ENCODE measurements around the gene SPON1.
"Not testable (repeated sequence)": the region's sequence is repeated elsewhere in the genome, so short reads cannot be mapped to it uniquely, and the experiment has no call there.

Gene SPON1

DNA sequence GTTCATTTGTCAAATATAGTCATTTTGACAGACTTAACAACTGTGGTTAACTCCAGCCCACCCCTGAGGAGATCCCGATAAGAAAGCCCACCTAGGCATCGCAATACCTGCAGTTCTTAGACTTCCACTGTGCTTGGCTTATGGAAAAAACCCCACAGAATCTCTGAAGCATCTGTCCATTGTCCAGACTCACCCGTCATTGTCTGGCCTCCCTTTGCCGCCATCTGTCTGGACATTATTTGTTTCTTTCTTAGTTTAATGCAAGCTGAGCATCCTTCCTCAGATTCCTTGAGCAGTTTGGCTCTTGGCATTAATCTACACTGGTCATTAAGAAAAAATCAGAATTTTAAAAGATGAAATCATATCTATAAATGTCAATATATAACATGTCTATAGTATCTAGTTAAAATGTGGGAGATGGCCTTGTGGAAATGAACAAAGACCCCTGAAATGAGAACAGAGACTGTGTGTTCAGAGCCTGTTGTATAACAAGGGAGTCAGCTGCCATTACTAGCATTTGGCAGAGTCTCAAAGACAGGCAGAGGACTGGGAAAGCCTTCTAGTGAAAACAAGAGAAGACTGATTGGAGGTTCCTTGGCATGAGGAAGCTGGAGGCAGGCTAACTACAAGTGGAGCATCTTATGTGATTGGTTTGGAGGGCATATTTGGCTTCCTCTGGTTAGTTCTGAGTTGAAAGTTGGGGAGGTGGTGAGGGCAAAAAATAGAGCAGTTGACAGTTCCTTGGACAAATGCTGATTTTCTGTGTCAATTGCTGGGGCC is 80.4 kb downstream of the SPON1 start:
- DNase-seq, result no peak

- no peak for DNase-seq
Measured at GRCh38 chr11:14044916-14045315, 82.4 kb downstream of the SPON1 start.

- DNase-seq, result no peak
Measured at GRCh38 chr11:14045417-14045816, 82.9 kb downstream of the SPON1 start.

DNA sequence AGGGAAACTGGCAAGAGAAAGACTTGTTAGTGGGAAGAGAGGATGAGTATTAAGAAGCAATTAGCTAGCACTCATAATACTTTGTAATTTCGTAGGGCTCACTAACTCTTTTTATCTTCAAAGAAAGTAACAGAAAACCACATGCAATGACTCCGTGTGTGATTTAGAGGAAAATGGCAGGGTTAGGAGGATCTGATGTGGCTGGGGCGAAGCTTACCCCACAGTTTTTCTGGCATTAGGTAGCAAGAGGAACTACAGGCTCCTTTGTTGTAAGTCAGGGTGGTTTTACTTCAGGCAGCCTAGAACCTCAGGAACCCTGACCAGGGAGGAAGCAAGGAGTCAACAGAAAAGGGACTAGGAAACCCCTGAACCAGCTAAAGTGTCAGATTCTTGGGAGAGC is 89.7 kb downstream of the SPON1 start:
- no peak for DNase-seq

DNA sequence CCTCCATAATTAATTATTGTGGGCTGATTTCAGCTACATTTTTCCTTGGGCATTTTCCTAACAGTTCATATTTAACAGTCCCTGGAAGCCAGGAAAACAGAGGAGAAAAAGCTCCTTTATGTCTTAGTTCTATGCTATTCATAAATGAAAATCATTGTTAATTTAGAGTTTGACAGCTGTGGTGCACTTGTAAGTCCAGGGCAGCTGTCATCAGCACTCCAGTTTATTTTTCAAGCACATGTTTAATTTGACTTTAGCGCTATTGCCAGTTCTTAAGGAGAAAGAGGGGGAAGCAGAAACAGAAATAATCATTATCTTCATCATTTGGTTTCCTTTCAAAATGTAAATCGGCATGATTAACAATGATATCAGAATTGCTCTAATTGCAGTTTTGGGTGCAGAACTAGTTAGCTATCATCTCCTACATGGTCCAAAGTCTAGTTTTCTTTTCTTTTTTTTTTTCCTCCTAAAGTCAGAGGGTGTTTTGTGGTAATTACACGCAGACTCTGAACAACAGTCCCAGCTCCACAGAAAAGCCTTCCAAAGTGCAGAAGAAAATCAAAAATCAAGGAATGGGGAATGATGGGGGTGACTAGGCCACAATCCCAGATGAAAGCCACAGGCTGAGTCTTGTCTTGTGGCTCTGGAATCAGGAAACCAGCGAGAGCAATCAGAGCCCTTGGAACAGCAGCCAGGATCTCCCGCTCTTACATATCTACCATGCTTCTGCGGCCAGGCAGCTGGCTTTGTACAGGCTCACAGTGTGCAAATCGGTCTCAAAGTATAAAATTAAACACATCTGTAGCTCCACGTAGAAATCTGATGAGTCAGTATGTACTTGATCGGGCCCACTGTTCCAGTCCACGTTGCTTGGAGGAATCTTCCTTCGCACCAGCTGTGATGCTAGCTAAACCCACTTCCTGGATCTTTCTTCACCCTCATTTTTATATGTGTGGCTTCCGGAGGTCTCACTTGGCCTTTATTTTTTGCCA is 91.9 kb downstream of the SPON1 start:
- DNase-seq, result no peak

DNA sequence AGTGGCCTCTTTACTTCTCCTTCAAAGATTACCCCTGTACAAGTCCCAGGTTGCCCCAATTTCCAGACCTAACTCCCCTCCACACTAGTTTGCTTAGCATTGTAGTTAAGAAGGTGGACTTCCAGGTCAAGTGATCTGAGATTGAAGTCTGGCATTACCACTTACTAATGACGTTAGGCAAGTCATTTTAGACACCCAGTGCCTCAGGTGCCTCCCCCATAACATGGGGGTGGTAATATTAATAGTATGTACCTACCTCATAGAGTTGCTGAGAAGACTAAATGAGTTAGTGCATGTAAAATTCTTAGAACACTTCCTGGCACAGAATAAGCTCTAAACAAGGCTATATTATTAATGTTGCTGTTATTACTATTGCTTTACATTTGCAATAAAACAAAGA is 93.4 kb downstream of the SPON1 start:
- no peak for DNase-seq

GRCh38 chr11:14058061-14058460 is 95.5 kb downstream of the SPON1 start:
- no peak for DNase-seq

- no peak for DNase-seq
Measured at GRCh38 chr11:14059491-14059890, 97.0 kb downstream of the SPON1 start.

GRCh38 chr11:14061721-14062120 is 99.2 kb downstream of the SPON1 start:
- DNase-seq, result no peak

DNA sequence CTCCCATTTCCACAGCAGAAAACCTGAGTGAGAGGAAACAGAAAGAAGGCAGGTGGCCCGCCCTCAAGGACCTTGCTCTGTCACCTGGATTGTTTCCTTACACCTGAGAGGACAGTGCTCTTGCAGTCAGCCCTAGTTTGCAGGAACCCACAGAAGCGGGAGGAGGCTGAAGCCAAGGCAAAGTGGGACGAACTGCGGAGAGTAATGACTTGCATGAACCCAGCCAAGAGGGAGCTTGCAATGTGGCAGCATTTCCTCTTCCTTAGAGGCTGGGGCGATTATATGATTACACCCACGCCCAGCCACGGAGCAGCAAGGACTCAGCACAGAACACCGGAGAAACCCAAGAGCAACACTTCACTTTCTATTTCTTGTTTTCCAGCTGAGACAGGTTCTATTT is 102.6 kb downstream of the SPON1 start:
- no peak for DNase-seq

GRCh38 chr11:14065681-14066080 is 103.2 kb downstream of the SPON1 start:
- no peak for DNase-seq

DNA sequence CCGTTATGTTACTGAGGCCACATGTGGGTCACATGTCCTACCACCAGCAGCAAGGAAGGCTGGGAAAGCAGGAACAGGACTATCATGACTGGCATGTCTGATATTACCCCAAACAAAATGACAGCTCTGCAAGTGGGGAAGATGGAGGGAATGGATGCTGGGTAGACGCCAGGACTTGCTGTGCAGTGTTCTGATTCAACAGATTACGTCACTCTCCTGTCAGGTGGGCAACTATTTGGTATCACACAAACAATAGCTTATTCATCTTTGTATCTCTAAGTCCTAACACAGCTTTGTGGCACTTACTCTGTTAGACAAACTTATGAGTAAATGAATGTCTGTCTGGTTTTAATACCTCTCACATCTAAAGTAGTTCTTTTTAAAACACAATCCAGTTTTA is 105.2 kb downstream of the SPON1 start:
- no peak for DNase-seq

- DNase-seq, result no peak
Measured at GRCh38 chr11:14070896-14071295, 108.4 kb downstream of the SPON1 start.

- no peak for DNase-seq
Measured at GRCh38 chr11:14073849-14074476, 111.4 kb downstream of the SPON1 start.

DNA sequence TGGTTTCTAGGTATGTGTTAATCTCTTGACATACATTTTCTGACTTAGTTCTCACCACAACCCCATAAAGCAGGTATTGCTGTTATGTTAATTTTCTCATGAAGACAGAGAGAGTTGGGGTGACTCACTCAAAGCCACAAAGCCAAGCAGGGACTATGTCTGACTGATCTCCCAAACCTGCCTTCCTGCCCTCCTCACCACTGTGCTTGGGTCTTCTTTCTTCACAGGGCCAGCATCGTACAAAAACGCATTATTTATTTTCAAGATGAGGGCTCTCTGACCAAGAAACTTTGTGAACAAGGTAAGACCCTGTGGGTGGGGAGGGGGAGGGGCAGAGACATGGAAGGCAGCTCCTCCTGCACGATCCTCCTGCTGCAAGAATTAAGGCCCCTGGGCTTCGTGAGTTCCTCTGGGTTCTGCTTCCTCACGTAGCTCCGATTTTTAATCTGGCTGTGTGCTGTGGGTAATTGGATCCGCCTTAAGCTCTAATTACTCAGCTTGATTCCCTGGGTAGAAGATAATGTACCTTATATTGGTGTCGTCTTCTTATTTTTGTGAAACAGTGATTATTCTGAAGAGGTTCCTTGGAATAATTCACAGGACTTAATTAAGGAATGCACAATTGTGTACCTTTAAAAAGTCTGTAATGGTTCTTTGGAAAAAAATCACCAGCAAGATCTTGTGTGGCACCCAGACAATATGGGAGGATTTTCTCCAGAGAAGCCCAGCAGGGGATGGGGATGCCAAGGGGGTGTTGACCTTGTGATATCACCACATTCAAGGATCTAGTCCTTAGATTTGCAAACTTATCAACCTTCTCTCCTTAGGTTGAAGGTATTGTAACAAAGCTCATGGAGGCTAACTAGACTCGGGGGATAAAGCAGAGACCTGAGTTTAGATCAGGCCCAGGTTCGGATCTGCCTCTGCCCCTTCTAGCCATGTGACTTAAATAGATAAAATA is 112.9 kb downstream of the SPON1 start:
- DNase-seq, result peak; percentile 35 to 54

GRCh38 chr11:14079011-14079410 is 116.5 kb downstream of the SPON1 start:
- peak in 1 of 2 donors; percentile 23 for DNase-seq

GRCh38 chr11:14079797-14080196 is 117.3 kb downstream of the SPON1 start:
- DNase-seq, result no peak

GRCh38 chr11:14081581-14082231 is 119.2 kb downstream of the SPON1 start:
- no peak for DNase-seq

DNA sequence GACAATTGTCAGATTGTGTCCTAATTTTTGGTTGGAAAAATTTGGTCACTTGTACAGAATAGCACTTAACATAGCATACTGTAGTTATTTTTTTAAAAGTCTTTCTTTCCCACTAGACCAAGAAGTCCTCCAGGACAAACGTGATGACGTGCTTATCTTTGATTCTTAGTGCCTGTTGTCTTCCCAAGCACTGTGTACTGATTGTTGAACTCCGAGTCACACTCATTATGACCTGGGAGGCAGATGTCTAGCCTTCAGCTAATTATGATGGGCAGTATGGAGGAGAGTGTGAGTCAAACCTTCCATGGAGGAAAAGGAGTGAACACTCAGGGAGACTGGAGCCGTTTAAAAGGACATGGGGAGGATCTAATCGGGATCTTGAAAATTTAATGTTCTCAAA is 119.8 kb downstream of the SPON1 start:
- DNase-seq, result no peak

GRCh38 chr11:14088861-14089260 is 126.3 kb downstream of the SPON1 start:
- DNase-seq, result not testable (repeated sequence)

DNA sequence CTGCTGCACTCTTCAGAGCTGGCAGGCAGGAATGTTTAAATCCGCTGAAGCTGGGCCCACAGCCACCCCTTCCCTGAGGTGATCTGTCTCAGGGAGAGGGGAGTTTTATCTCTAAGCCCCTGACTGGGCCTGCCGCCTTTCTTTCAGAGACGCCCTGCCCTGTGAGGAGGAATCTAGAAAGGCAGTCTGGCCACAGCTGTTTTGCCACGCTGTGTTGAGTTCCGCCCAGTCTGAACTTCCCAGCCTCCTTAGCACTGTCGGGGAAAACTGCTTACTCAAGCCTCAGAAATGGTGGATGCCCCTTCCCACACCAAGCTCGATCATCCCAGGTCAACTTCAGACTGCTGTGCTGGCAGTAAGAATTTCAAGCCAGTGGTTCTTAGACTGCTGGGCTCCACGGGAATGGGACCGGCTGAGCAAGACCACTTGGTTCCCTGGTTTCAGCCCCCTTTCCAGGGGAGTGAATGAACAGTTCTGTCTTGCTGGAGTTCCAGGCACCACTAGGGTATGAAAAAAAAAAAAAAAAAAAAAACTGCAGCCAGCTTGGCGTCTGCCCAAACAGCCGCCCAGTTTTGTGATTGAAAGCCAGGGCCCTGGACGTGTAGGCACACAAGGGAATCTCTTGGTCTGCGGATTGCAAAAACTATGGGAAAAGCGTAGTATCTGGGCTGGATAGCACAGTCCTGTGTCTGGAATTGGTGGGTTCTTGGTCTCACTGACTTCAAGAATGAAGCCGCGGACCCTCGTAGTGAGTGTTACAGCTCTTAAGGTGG is 127.4 kb downstream of the SPON1 start:
- no peak for DNase-seq
